Measurements from ENCODE around the gene LAMA3.
A peak's percentile ranks its signal among the peaks of the same experiment; 100 is the strongest.
"Not testable (repeated sequence)": the region's sequence is repeated elsewhere in the genome, so short reads cannot be mapped to it uniquely, and the experiment has no call there.

The LAMA3 gene

GRCh38 chr18:23704806-23705205 lies 15.6 kb downstream of the LAMA3 start:
- FAIRE-seq: no peak

GRCh38 chr18:23706971-23707640 lies 17.9 kb downstream of the LAMA3 start:
- FAIRE-seq: no peak

DNA sequence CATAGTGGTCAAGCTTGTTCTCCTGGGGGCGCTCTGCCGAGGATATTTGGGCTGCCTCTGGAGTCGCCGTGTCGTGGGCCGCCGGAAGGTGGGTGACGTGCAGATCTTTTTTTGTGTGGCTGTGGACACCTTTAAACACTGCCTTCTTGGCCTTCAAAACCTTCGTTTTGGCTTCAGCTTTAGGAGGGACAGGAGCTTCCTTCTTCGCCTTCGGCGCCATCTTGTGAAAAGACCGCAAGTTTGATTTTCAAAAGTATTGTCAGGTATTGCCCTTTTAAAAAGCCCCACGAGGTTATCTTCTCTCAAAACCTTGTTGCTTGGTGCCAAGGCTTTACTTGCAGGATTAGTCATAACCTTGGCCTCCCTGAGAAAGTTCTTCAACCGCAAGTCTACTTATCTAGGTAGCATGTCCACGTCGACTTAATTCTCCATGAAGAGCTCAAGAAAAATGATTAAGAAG lies 20.8 kb downstream of the LAMA3 start:
- no peak for FAIRE-seq

GRCh38 chr18:23710946-23711345 lies 21.7 kb downstream of the LAMA3 start:
- FAIRE-seq: peak; percentile 72

GRCh38 chr18:23711426-23711825 lies 22.2 kb downstream of the LAMA3 start:
- FAIRE-seq: no peak

- FAIRE-seq: no peak
These were observed 23.2 kb downstream of the LAMA3 start for GRCh38 chr18:23712445-23712844.

- no peak for FAIRE-seq
These were observed 25.3 kb downstream of the LAMA3 start for GRCh38 chr18:23714576-23714975.

GRCh38 chr18:23716079-23716478 lies 26.8 kb downstream of the LAMA3 start:
- not testable (repeated sequence) for FAIRE-seq

GRCh38 chr18:23716516-23716915 lies 27.3 kb downstream of the LAMA3 start:
- FAIRE-seq: no peak

GRCh38 chr18:23716966-23717365 lies 27.7 kb downstream of the LAMA3 start:
- FAIRE-seq: no peak

DNA sequence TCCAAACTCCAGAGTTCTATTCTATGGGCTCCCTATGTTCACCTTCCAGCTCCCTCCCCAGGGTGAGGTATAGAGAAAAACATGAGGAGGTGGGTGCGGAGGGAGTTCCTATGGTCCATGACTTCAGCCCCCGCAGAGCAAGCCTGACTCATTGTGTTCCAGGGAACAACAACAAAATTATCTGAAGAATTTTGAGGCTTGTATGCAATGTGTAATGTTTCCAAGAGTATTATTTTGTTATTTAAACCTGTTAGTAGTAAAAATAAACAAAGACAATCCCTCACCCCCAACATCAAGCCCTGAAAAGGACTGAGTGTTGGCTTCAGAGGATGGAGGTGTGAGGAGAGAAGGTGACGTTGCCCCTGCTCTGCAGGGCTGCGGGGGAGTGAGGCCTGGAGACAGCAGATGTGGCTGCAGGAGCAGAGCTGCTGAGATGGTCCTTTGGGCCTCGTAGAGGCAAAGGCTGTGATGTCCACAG lies 29.0 kb downstream of the LAMA3 start:
- FAIRE-seq: no peak

DNA sequence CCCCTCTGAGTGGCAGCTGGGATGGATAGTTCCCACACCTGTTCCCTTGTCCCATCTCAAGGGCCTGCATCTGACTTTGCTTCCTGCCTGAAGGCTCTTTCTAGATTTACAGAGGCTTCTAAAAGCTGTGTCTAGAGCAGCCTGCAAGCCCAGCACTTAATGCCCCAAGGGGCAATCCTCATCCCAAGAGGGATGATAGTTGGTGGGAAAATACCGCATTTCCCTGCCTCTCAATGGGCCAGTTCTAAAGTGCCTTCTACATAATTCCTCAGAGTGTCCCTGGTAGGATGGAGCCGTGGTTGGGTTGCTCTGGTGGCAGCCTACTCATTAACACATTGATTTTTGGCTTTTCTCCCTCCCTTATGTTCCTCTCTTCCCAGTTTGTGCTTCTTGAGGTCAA lies 29.5 kb downstream of the LAMA3 start:
- no peak for FAIRE-seq

- no peak for FAIRE-seq
These were observed 30.5 kb downstream of the LAMA3 start for GRCh38 chr18:23719634-23720201.

GRCh38 chr18:23721696-23722480 lies 32.6 kb downstream of the LAMA3 start:
- FAIRE-seq: no peak

GRCh38 chr18:23722646-23723045 lies 33.4 kb downstream of the LAMA3 start:
- no peak for FAIRE-seq

DNA sequence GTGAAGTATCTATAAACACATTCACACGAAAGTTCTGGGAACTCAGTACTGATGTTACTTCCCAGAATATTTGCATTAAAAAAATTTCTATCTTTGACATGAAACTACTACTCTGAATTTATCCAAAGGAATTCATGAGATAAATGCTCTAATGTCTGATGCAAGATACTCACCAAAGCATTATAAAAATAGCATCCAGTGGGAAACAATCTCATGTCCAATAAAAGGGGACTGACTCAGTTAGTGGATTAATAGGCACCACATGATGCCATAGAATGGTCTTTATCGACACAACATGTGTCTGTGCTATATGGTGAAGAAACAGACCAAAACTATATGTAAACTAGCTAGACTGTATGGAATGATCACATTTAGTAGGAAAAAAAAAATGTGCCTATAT lies 33.9 kb downstream of the LAMA3 start:
- no peak for FAIRE-seq

GRCh38 chr18:23724681-23725080 lies 35.4 kb downstream of the LAMA3 start:
- no peak for FAIRE-seq

DNA sequence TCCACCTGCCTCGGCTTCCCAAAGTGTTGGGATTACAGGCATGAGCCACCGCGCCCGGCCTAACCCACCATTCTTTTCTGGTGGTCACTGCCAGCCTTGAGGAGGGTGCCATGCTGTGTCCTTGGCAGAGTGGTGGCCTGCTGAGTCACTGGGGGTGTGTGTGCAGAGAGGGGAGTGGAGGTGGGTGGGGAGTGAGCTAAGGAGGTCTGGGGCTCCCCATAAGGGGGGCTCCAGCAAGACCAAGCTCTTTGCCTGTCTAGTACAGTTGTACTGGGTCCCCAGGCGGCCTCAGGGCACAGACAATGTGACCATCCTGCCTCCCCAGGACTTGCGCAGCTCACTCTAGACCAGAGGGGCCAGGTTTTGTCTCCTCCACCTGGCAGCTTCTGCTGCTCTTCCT lies 36.1 kb downstream of the LAMA3 start:
- FAIRE-seq: no peak

GRCh38 chr18:23725827-23726661 lies 36.8 kb downstream of the LAMA3 start:
- no peak for FAIRE-seq

DNA sequence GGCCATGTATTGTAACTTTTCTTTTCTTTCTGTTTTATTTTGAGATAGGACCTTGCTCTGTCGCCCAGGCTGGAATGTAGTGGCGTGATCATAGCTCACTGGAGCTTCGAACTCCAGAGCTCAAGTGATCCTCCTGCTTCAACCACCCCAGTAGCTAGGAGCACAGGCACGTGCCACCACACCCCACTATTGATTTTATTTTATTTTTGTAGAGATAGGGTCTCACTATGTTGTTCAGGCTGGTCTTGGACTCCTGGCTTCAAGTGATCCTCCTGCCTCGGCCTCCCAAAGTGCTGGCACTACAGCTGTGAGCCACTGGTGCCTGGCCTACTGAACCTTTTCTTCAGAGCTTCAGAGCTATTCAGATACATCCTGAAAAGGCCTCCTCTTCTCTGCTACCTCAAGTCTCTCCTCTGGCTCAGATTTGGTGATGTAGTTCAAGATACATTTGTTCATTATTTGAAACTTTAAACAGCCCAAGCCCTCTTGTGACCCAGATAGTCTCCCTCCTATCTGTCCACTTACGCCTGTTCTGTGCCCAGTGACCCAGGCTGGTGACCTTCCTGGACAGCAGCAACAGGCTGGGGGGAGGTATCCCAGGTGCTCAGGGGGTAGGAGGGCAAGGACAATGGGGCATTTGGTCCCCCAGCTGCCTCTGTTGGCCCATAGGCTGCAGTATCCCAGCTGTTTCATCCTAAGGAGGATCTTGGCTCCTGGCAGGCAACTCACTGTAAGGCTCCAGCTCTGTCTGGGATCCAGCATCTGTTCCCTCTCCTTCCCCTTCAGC lies 38.6 kb downstream of the LAMA3 start:
- FAIRE-seq: no peak

DNA sequence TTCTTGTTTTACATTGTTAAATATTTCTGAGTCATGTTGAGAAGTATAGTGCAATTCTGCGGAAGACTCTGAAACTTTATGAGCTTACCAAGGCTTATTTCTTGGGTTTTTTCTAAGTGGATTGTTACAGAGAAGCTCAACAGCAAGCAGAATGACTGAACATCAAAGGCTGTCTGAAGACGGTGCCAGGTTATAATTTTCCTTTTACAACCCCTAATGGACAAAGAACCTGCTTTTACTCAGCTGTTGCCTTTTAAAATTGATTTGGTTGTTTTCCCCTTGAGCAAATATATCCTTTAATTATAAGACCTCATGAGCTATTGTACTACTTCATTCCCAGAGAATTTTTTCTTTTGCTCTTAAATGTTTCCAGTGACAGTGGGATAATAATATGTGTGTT lies 41.6 kb downstream of the LAMA3 start:
- no peak for FAIRE-seq

- FAIRE-seq: no peak
These were observed 42.6 kb downstream of the LAMA3 start for GRCh38 chr18:23731861-23732260.
